MM.1S (cell line): ENCODE results near the gene SEPTIN10.
"Not testable (repeated sequence)": the region's sequence is repeated elsewhere in the genome, so short reads cannot be mapped to it uniquely, and the experiment has no call there.

Source experiments
- DNase-seq: peaks from one replicate; pipeline ENCODE4 v3.0.0-alpha.2; 2015
- H2AFZ ChIP-seq: fragments of 300-600 bp; sonication (generic); 2 replicates; pipeline ENCODE4 v1.6.0; 2016; ENCODE audit warnings: antibody characterized with exemption, low read length
- H3F3A ChIP-seq: fragments of 300-600 bp; sonication (generic); 2 replicates; pipeline ENCODE4 v1.6.1; 2016; ENCODE audit warnings: mild to moderate bottlenecking, antibody characterized with exemption, low read length, moderate library complexity, mixed read lengths; ENCODE audit not compliant: insufficient read depth
- H3K27ac ChIP-seq: fragments of 300-600 bp; sonication (generic); 2 replicates; pipeline ENCODE4 v1.5.1; 2016; ENCODE audit warnings: mild to moderate bottlenecking, low read length
- H3K27me3 ChIP-seq: fragments of 300-600 bp; sonication (generic); replicated peaks from 2 replicates; pipeline ENCODE4 v1.6.0; 2016; ENCODE audit warnings: low read length; ENCODE audit not compliant: insufficient read depth
- H3K36me3 ChIP-seq: fragments of 300-600 bp; sonication (generic); replicated peaks from 2 replicates; pipeline ENCODE4 v1.6.1; 2016; ENCODE audit warnings: mild to moderate bottlenecking, low read length, mixed read lengths; ENCODE audit not compliant: insufficient read depth
- H3K4me1 ChIP-seq: fragments of 300-600 bp; sonication (generic); 2 replicates; pipeline ENCODE4 v1.6.1; 2016; ENCODE audit warnings: low read length, mixed read lengths
- H3K4me2 ChIP-seq: fragments of 300-600 bp; sonication (generic); 2 replicates; pipeline ENCODE4 v1.6.0; 2016; ENCODE audit warnings: low read depth, low read length
- H3K4me3 ChIP-seq: fragments of 300-600 bp; sonication (generic); 2 replicates; pipeline ENCODE4 v1.5.1; 2016; ENCODE audit warnings: low read length, mixed read lengths
- H3K79me2 ChIP-seq: fragments of 300-600 bp; sonication (generic); 2 replicates; pipeline ENCODE4 v1.6.1; 2016; ENCODE audit warnings: mixed run types, low read length, mixed read lengths
- H3K9ac ChIP-seq: fragments of 300-600 bp; sonication (generic); 2 replicates; pipeline ENCODE4 v1.6.1; 2016; ENCODE audit warnings: low read length, mixed read lengths
- H3K9me2 ChIP-seq: fragments of 300-600 bp; sonication (generic); replicated peaks from 2 replicates; pipeline ENCODE4 v1.6.1; 2016; ENCODE audit warnings: mild to moderate bottlenecking, low read length, mixed read lengths; ENCODE audit not compliant: insufficient read depth
- H3K9me3 ChIP-seq: fragments of 300-600 bp; sonication (generic); replicated peaks from 2 replicates; pipeline ENCODE4 v1.6.1; 2016; ENCODE audit warnings: mild to moderate bottlenecking, low read length, mixed read lengths; ENCODE audit not compliant: insufficient read depth
- H4K20me1 ChIP-seq: fragments of 300-600 bp; sonication (generic); 2 replicates; pipeline ENCODE4 v1.6.1; 2016; ENCODE audit warnings: mild to moderate bottlenecking, low read length, moderate library complexity, mixed read lengths; ENCODE audit not compliant: insufficient read depth
- EZH2 ChIP-seq: fragments of 300-600 bp; sonication (generic); optimal IDR thresholded peaks from 2 replicates; pipeline ENCODE3; 2017; ENCODE audit warnings: low read depth, mild to moderate bottlenecking, antibody characterized with exemption, low read length, mixed read lengths
- EZH2phosphoT487 ChIP-seq: fragments of 300-600 bp; sonication (generic); IDR thresholded peaks from 2 replicates; pipeline ENCODE4 v1.6.1; 2018; ENCODE audit warnings: antibody characterized with exemption, low read length
- TF ChIP-seq, protein P1 (sequence below): fragments of 300-600 bp; sonication (generic); IDR thresholded peaks from 2 replicates; pipeline ENCODE4 v1.5.1; 2016; ENCODE audit warnings: antibody characterized with exemption, low read length, mixed read lengths

Gene SEPTIN10

GRCh38 chr2:109542384-109542783 lies 71.4 kb downstream of the SEPTIN10 start:
- no peak for DNase-seq
- Histone ChIP-seq H3K27me3 (no peaks in the 10 kb centered on the region), H4K20me1 (no peaks in the 10 kb centered on the region), H3K9me2 (no peaks in the 10 kb centered on the region), H3K4me2 (no peak overlapping the region), H3K36me3 (no peaks in the 10 kb centered on the region), H3F3A (peaks cover 7% of the 10 kb centered on the region; the same call in 1 of the 2 replicates), H3K27ac (no peak overlapping the region), H3K4me3 (no peak overlapping the region), H3K9me3 (no peaks in the 10 kb centered on the region), H3K79me2 (no peaks in the 10 kb centered on the region), H3K4me1 (no peaks in the 10 kb centered on the region), H3K9ac (no peak overlapping the region), H2AFZ (no peak overlapping the region)
- no peak for TF ChIP-seq EZH2
- TF ChIP-seq EZH2phosphoT487: no peak
- TF ChIP-seq, protein P1, sequence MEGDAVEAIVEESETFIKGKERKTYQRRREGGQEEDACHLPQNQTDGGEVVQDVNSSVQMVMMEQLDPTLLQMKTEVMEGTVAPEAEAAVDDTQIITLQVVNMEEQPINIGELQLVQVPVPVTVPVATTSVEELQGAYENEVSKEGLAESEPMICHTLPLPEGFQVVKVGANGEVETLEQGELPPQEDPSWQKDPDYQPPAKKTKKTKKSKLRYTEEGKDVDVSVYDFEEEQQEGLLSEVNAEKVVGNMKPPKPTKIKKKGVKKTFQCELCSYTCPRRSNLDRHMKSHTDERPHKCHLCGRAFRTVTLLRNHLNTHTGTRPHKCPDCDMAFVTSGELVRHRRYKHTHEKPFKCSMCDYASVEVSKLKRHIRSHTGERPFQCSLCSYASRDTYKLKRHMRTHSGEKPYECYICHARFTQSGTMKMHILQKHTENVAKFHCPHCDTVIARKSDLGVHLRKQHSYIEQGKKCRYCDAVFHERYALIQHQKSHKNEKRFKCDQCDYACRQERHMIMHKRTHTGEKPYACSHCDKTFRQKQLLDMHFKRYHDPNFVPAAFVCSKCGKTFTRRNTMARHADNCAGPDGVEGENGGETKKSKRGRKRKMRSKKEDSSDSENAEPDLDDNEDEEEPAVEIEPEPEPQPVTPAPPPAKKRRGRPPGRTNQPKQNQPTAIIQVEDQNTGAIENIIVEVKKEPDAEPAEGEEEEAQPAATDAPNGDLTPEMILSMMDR: no peak

DNA sequence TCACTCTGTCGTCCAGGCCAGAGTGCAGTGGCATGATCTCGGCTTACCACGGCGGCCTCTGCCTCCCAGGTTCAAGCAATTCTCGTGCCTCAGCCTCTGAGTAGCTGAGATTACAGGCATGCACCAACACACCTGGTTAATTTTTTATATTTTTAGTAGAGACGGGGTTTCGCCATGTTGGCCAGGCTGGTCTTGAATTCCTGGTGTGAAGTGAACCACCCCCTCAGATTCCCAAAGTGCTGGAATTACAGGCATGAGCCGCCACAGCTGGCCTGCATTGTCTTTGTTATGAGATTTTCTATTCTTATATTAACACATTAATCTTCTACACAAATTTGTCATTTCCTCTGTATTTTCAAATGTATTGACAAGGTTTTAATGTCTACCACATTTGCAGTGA lies 75.2 kb downstream of the SEPTIN10 start:
- H3K27ac ChIP-seq: no peak overlapping the region
- no peaks in the 10 kb centered on the region for H3K79me2 ChIP-seq
- no peaks in the 10 kb centered on the region for H3K36me3 ChIP-seq
- TF ChIP-seq, protein P1: no peak
- TF ChIP-seq EZH2 (no peak), EZH2phosphoT487 (no peak)
- no peaks in the 10 kb centered on the region for H3K4me1 ChIP-seq
- H3K9me2 ChIP-seq: no peaks in the 10 kb centered on the region
- no peak overlapping the region for H3K9ac ChIP-seq
- H3K4me2 ChIP-seq: no peak overlapping the region
- no peak for DNase-seq
- H3K4me3 ChIP-seq: no peak overlapping the region
- H2AFZ ChIP-seq: no peak overlapping the region
- no peaks in the 10 kb centered on the region for H4K20me1 ChIP-seq
- no peaks in the 10 kb centered on the region for H3F3A ChIP-seq
- no peaks in the 10 kb centered on the region for H3K9me3 ChIP-seq
- no peaks in the 10 kb centered on the region for H3K27me3 ChIP-seq

- Histone ChIP-seq H3K9me2 (no peaks in the 10 kb centered on the region), H3K79me2 (no peaks in the 10 kb centered on the region)
These were observed 76.1 kb downstream of the SEPTIN10 start for GRCh38 chr2:109537565-109538222.

GRCh38 chr2:109536556-109536955 lies 77.2 kb downstream of the SEPTIN10 start:
- H3K27ac ChIP-seq, H3K4me1 ChIP-seq, DNase-seq, H4K20me1 ChIP-seq, H3K9me2 ChIP-seq, H3K36me3 ChIP-seq, H3K9ac ChIP-seq, H3K27me3 ChIP-seq, H2AFZ ChIP-seq, H3K79me2 ChIP-seq, H3K9me3 ChIP-seq, H3K4me2 ChIP-seq, H3F3A ChIP-seq, H3K4me3 ChIP-seq: not testable (repeated sequence)

More at GRCh38 chr2:109537565-109538222, 76.1 kb downstream of the SEPTIN10 start:
- H3K9me3 ChIP-seq: no peaks in the 10 kb centered on the region
- H3K4me3 ChIP-seq: no peak overlapping the region
- H3K36me3 ChIP-seq: no peaks in the 10 kb centered on the region
- no peak overlapping the region for H3K9ac ChIP-seq
- TF ChIP-seq, protein P1: no peak
- TF ChIP-seq EZH2 (no peak), EZH2phosphoT487 (no peak)
- no peaks in the 10 kb centered on the region for H4K20me1 ChIP-seq
- H3F3A ChIP-seq: no peaks in the 10 kb centered on the region
- DNase-seq: no peak
- no peak overlapping the region for H2AFZ ChIP-seq
- H3K27ac ChIP-seq: no peak overlapping the region
- no peaks in the 10 kb centered on the region for H3K4me1 ChIP-seq
- H3K4me2 ChIP-seq: no peak overlapping the region
- no peaks in the 10 kb centered on the region for H3K27me3 ChIP-seq
